DMS53 (cell line): ENCODE data around the gene CAPN6.
A peak's percentile ranks its signal among the peaks of the same experiment; 100 is the strongest.

Experiments used
- DNase-seq: peaks from one replicate; lab custom pipeline; 2025; lab: John Stamatoyannopoulos, UW

Gene CAPN6

GRCh38 chrX:111270339-111270738 is at the start of gene CAPN6:
Gene CAPN6, minus strand, starts transcription at chrX:111270483. Its CDS starts 6,547 bp downstream, at chrX:111263936.
- no peak for DNase-seq

GRCh38 chrX:111319451-111319850 is 49.2 kb upstream of the CAPN6 start:
- DNase-seq, result no peak

GRCh38 chrX:111318901-111319300 is 48.6 kb upstream of the CAPN6 start:
- DNase-seq, result no peak

GRCh38 chrX:111309083-111309482 is 38.8 kb upstream of the CAPN6 start:
- peak; percentile 56 for DNase-seq

- DNase-seq, result no peak
These were observed 37.8 kb upstream of the CAPN6 start for GRCh38 chrX:111308039-111308438.

- DNase-seq, result peak; percentile 5
These were observed 32.0 kb upstream of the CAPN6 start for GRCh38 chrX:111302284-111302683.

GRCh38 chrX:111288841-111289240 is 18.6 kb upstream of the CAPN6 start:
- no peak for DNase-seq

GRCh38 chrX:111284631-111285293 is 14.5 kb upstream of the CAPN6 start:
- DNase-seq, result peak; percentile 53

GRCh38 chrX:111283446-111283845 is 13.2 kb upstream of the CAPN6 start:
- no peak for DNase-seq

- DNase-seq, result no peak
These were observed 12.7 kb upstream of the CAPN6 start for GRCh38 chrX:111282991-111283390.

- DNase-seq, result no peak
These were observed 11.9 kb upstream of the CAPN6 start for GRCh38 chrX:111282139-111282538.

- DNase-seq, result no peak
These were observed 1.8 kb downstream of the CAPN6 start for GRCh38 chrX:111268506-111268905.

GRCh38 chrX:111265486-111265885 is 4.8 kb downstream of the CAPN6 start:
- DNase-seq, result no peak

GRCh38 chrX:111264385-111264784 is 5.9 kb downstream of the CAPN6 start:
- no peak for DNase-seq

- DNase-seq, result no peak
These were observed 8.2 kb downstream of the CAPN6 start for GRCh38 chrX:111262086-111262485.

GRCh38 chrX:111260451-111260850 is 9.8 kb downstream of the CAPN6 start:
- no peak for DNase-seq

GRCh38 chrX:111259559-111259958 is 10.7 kb downstream of the CAPN6 start:
- no peak for DNase-seq

GRCh38 chrX:111257733-111258132 is 12.6 kb downstream of the CAPN6 start:
- no peak for DNase-seq

- peak; percentile 31 for DNase-seq
These were observed 15.2 kb downstream of the CAPN6 start for GRCh38 chrX:111254896-111255693.

GRCh38 chrX:111244235-111244750 is 26.0 kb downstream of the CAPN6 start:
- peak; percentile 61 for DNase-seq

GRCh38 chrX:111216293-111216801 is 53.9 kb downstream of the CAPN6 start:
- no peak for DNase-seq

GRCh38 chrX:111207851-111208250 is 62.4 kb downstream of the CAPN6 start:
- DNase-seq, result no peak

- no peak for DNase-seq
These were observed 70.0 kb downstream of the CAPN6 start for GRCh38 chrX:111200327-111200726.
